B cell (primary cell): ENCODE data around the gene CACNA1A.

ENCODE experiments used
- CTCF ChIP-seq: fragments of 200-600 bp; IDR thresholded peaks from one replicate; pipeline ENCODE4 v1.8.0; 2022; ENCODE audit warnings: antibody characterized with exemption, mild to moderate bottlenecking
- EZH2 ChIP-seq: IDR thresholded peaks from 2 replicates; pipeline ENCODE4 v1.6.1; 2012; ENCODE audit warnings: borderline replicate concordance, low read depth, mild to moderate bottlenecking, moderate library complexity, low read length; ENCODE audit not compliant: insufficient read depth, poor library complexity, severe bottlenecking

GRCh38 chr19:13373599-13373998 lies 132.7 kb downstream of the CACNA1A start:
- no peak for TF ChIP-seq CTCF
- no peak for TF ChIP-seq EZH2
